ENCODE data around the gene F7.

F7 gene

DNA sequence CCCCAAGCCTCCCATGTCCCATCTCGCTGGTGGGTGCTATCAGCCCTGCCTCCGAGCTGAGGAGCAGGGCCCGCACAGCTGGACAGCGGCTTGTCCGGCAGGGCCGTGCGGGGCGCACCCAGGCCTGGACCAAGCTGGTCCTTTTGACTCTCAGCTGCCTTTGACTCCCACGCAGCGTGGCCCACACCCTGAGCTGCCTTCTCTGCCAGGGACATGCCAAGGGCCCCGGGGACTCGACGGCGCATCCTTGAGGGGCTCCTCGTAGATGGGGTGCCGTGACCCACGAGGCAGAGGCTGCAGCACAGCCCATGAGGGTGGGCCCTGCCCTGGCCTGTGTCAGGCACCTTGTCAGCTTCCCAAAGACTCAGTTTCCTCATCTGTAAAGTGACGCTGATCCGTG, 38.8 kb upstream of the F7 start:
- TF ChIP-seq TCF12 (IDR thresholded peaks at IDR 0.05; ENCODE audit: low read depth): no peak
- TF ChIP-seq YY1 (IDR thresholded peaks at IDR 0.05; ENCODE audit: low read depth): no peak
- no peak for TF ChIP-seq TAF1 (IDR thresholded peaks at IDR 0.05; ENCODE audit: low read depth)

DNA sequence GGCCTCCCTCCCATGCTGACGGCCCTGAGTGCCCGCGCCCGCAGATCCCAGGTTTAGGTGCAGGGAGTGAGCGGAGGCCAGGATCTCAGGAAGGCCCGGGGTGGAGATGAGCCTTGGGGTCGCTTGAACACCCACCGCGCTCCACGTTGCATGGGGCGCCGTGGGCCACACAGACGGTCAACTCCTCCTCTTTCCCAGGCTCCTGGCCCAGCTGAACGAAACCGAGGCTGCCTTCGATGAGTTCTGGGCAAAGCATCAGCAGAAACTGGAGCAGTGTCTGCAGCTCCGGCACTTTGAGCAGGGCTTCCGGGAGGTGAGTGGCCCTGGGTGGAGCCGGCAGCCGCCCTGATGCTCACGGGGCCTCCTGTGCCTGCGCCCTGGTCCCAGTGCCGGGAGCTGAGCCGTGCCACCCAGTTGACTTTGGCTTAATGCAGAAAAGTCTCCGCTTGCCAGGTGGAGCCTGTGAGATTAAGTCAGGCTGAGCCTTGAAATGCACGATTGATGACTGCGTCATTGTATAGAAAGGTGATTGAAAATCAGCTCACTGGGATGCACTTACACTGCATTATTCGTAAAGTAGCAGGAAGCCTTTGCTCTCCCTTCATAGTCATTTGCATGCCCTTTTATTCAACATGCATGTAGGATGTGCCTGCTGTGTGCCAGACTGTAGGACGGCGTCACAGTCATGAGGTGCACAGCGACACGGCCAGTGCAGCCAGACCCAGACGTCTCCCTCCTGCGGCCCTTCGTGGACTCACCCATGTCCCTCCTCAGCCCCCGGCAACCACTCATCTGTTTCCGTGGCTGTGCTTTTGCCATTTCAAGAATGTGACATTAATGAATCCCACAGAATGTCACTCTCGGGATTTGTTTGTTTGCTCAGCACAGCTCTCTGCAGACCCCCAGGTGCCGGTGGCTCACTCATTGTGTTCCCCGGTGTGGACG, 35.5 kb upstream of the F7 start:
- TF ChIP-seq CEBPB (IDR thresholded peaks at IDR 0.05) (no peak), YY1 (IDR thresholded peaks at IDR 0.05; ENCODE audit: low read depth) (no peak), TAF1 (IDR thresholded peaks at IDR 0.05; ENCODE audit: low read depth) (no peak), TEAD4 (IDR thresholded peaks at IDR 0.05) (no peak), CREB1 (IDR thresholded peaks at IDR 0.05; ENCODE audit: low read depth) (no peak), EP300 (IDR thresholded peaks at IDR 0.05; ENCODE audit: borderline replicate concordance) (no peak), NFIC (IDR thresholded peaks at IDR 0.05) (no peak), RAD21 (IDR thresholded peaks at IDR 0.05; ENCODE audit: low read depth) (no peak), ZBTB7A (IDR thresholded peaks at IDR 0.05; ENCODE audit: low read depth) (no peak), TCF12 (IDR thresholded peaks at IDR 0.05; ENCODE audit: low read depth) (no peak), FOXM1 (IDR thresholded peaks at IDR 0.05; ENCODE audit: borderline replicate concordance, low read depth) (no peak), EGR1 (IDR thresholded peaks at IDR 0.05) (no peak)
- TF ChIP-seq, protein P1, sequence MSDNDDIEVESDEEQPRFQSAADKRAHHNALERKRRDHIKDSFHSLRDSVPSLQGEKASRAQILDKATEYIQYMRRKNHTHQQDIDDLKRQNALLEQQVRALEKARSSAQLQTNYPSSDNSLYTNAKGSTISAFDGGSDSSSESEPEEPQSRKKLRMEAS (IDR thresholded peaks at IDR 0.05): no peak
- TF ChIP-seq, protein P2, sequence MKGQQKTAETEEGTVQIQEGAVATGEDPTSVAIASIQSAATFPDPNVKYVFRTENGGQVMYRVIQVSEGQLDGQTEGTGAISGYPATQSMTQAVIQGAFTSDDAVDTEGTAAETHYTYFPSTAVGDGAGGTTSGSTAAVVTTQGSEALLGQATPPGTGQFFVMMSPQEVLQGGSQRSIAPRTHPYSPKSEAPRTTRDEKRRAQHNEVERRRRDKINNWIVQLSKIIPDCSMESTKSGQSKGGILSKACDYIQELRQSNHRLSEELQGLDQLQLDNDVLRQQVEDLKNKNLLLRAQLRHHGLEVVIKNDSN (IDR thresholded peaks at IDR 0.05): no peak
- TF ChIP-seq, protein P3, sequence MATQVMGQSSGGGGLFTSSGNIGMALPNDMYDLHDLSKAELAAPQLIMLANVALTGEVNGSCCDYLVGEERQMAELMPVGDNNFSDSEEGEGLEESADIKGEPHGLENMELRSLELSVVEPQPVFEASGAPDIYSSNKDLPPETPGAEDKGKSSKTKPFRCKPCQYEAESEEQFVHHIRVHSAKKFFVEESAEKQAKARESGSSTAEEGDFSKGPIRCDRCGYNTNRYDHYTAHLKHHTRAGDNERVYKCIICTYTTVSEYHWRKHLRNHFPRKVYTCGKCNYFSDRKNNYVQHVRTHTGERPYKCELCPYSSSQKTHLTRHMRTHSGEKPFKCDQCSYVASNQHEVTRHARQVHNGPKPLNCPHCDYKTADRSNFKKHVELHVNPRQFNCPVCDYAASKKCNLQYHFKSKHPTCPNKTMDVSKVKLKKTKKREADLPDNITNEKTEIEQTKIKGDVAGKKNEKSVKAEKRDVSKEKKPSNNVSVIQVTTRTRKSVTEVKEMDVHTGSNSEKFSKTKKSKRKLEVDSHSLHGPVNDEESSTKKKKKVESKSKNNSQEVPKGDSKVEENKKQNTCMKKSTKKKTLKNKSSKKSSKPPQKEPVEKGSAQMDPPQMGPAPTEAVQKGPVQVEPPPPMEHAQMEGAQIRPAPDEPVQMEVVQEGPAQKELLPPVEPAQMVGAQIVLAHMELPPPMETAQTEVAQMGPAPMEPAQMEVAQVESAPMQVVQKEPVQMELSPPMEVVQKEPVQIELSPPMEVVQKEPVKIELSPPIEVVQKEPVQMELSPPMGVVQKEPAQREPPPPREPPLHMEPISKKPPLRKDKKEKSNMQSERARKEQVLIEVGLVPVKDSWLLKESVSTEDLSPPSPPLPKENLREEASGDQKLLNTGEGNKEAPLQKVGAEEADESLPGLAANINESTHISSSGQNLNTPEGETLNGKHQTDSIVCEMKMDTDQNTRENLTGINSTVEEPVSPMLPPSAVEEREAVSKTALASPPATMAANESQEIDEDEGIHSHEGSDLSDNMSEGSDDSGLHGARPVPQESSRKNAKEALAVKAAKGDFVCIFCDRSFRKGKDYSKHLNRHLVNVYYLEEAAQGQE (IDR thresholded peaks at IDR 0.05; ENCODE audit: low read depth): no peak

DNA sequence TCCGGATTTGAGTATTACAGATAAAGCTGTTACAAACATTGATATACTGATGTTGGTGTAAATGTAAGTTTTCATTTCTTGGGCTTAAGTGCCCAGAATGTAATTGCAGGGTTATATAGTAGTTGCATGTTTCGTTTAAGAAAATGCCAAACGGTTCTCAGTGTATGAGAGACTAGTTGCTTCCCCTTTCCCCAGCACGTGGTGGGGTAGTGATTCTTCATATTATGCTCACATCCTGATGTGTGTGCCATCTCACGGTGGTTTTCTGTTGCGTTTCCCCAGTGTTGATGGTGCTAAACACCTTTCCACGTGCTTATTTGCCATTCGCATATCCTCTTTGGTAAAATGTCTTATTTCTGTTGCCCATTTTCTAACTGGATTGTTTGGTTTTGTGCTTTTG, 34.7 kb upstream of the F7 start:
- TF ChIP-seq, protein P3 (IDR thresholded peaks at IDR 0.05; ENCODE audit: low read depth): no peak
- TF ChIP-seq EP300 (IDR thresholded peaks at IDR 0.05; ENCODE audit: borderline replicate concordance) (no peak), FOXM1 (IDR thresholded peaks at IDR 0.05; ENCODE audit: borderline replicate concordance, low read depth) (no peak), ZBTB7A (IDR thresholded peaks at IDR 0.05; ENCODE audit: low read depth) (no peak), TCF12 (IDR thresholded peaks at IDR 0.05; ENCODE audit: low read depth) (no peak), TAF1 (IDR thresholded peaks at IDR 0.05; ENCODE audit: low read depth) (no peak), CEBPB (IDR thresholded peaks at IDR 0.05) (no peak)
- TF ChIP-seq, protein P1 (IDR thresholded peaks at IDR 0.05): no peak

DNA sequence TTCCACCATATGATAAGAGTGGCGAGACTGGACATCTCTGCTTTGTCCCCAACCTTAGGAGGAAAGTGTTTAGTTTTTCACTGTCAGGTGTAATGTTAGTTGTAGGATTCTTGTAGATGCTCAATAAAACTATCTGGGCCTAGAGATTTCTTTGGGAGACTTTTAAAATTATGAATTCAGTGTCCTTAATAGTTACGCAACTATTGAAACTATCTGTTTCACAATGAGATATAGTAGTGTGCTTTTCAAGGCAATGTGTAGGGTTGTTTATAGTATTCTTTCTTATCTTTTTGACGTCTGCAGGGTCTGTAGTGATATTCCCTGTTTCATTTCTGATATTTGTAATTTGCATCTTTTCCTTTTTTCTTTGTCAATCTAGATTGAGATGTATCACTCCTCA, 33.2 kb upstream of the F7 start:
- TF ChIP-seq CEBPB (IDR thresholded peaks at IDR 0.05) (no peak), FOXM1 (IDR thresholded peaks at IDR 0.05; ENCODE audit: borderline replicate concordance, low read depth) (no peak), ZBTB7A (IDR thresholded peaks at IDR 0.05; ENCODE audit: low read depth) (no peak), TCF12 (IDR thresholded peaks at IDR 0.05; ENCODE audit: low read depth) (no peak), NFIC (IDR thresholded peaks at IDR 0.05) (no peak), EGR1 (IDR thresholded peaks at IDR 0.05) (no peak), RAD21 (IDR thresholded peaks at IDR 0.05; ENCODE audit: low read depth) (no peak), TAF1 (IDR thresholded peaks at IDR 0.05; ENCODE audit: low read depth) (no peak), EP300 (IDR thresholded peaks at IDR 0.05; ENCODE audit: borderline replicate concordance) (no peak), TEAD4 (IDR thresholded peaks at IDR 0.05) (no peak)
- TF ChIP-seq, protein P2 (IDR thresholded peaks at IDR 0.05): no peak

DNA sequence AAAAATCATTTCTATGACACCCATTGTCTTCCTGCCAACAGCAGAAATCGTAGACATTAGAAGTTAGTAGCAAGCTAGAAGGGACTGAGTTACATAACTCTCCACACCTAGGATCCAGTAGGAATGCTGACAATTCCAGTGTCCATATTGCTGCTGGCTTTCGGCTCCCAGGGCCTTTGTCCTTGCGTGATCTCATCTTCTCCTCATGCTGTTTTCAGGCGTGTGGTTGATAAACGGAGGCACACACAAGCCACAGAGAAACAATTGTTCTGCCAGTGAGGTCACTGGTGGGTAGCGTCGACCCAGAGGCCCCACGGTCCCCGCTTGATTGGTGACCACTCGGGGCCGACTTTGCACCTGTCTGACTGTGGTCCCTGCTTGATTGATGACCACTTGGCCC, 31.6 kb upstream of the F7 start:
- TF ChIP-seq, protein P2 (IDR thresholded peaks at IDR 0.05): no peak
- no peak for TF ChIP-seq RAD21 (IDR thresholded peaks at IDR 0.05; ENCODE audit: low read depth)
- no peak for TF ChIP-seq CEBPB (IDR thresholded peaks at IDR 0.05)
- TF ChIP-seq CREB1 (IDR thresholded peaks at IDR 0.05; ENCODE audit: low read depth): no peak
- TF ChIP-seq TCF12 (IDR thresholded peaks at IDR 0.05; ENCODE audit: low read depth): no peak
- TF ChIP-seq, protein P3 (IDR thresholded peaks at IDR 0.05; ENCODE audit: low read depth): no peak
- no peak for TF ChIP-seq EGR1 (IDR thresholded peaks at IDR 0.05)
- no peak for TF ChIP-seq YY1 (IDR thresholded peaks at IDR 0.05; ENCODE audit: low read depth)
- no peak for TF ChIP-seq ZBTB7A (IDR thresholded peaks at IDR 0.05; ENCODE audit: low read depth)
- TF ChIP-seq, protein P1 (IDR thresholded peaks at IDR 0.05): no peak
- TF ChIP-seq TEAD4 (IDR thresholded peaks at IDR 0.05): no peak
- TF ChIP-seq NFIC (IDR thresholded peaks at IDR 0.05): no peak
- TF ChIP-seq FOXM1 (IDR thresholded peaks at IDR 0.05; ENCODE audit: borderline replicate concordance, low read depth): no peak
- no peak for TF ChIP-seq EP300 (IDR thresholded peaks at IDR 0.05; ENCODE audit: borderline replicate concordance)
- no peak for TF ChIP-seq TAF1 (IDR thresholded peaks at IDR 0.05; ENCODE audit: low read depth)

Data from Ishikawa (cell line).